SK-N-SH (cell line): ENCODE measurements around the gene NUDT16.

ENCODE experiments used
- MEF2A ChIP-seq: IDR thresholded peaks from 2 replicates; pipeline ENCODE4 v1.4.0; 2012; ENCODE audit warnings: low read depth, borderline replicate concordance
- POLR2AphosphoS5 ChIP-seq: IDR thresholded peaks from 2 replicates; pipeline ENCODE4 v1.6.1; 2012; ENCODE audit warnings: low read depth, low read length
- TF ChIP-seq, protein P1 (sequence below): IDR thresholded peaks from 2 replicates; pipeline ENCODE4 v1.4.0; 2012; ENCODE audit warnings: low read depth, borderline replicate concordance
- TF ChIP-seq, protein P2 (sequence below): fragments of 200-600 bp; sonication (generic); IDR thresholded peaks from 2 replicates; pipeline ENCODE4 v1.6.1; 2017; ENCODE audit warnings: antibody characterized with exemption, mild to moderate bottlenecking, moderate library complexity
- TF ChIP-seq, protein P3 (sequence below): IDR thresholded peaks from 2 replicates; pipeline ENCODE4 v1.4.0; 2012; ENCODE audit warnings: low read depth

DNA sequence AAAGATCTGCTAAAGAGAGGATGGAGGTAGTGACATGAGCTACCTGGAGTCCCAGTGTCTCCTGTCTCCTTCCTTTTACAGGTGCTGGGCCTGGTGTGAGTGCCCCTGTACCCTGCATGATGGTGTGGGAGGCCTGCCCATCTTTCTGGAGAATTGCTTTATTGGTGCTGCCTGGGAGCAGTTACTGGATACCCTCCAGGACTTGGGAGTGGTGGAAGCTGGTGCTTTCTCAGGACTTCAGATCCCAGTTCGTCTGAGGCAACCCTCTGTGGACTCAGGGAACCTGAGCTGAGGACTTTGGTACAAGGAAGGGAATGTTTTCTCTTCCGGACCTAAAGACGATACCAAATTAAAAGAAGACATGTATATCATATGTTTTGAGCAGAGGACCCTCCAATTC lies 18.3 kb upstream of the NUDT16 start:
- TF ChIP-seq POLR2AphosphoS5, result no peak
- TF ChIP-seq, protein P1, sequence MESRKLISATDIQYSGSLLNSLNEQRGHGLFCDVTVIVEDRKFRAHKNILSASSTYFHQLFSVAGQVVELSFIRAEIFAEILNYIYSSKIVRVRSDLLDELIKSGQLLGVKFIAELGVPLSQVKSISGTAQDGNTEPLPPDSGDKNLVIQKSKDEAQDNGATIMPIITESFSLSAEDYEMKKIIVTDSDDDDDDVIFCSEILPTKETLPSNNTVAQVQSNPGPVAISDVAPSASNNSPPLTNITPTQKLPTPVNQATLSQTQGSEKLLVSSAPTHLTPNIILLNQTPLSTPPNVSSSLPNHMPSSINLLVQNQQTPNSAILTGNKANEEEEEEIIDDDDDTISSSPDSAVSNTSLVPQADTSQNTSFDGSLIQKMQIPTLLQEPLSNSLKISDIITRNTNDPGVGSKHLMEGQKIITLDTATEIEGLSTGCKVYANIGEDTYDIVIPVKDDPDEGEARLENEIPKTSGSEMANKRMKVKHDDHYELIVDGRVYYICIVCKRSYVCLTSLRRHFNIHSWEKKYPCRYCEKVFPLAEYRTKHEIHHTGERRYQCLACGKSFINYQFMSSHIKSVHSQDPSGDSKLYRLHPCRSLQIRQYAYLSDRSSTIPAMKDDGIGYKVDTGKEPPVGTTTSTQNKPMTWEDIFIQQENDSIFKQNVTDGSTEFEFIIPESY, result no peak
- TF ChIP-seq MEF2A, result no peak
- TF ChIP-seq, protein P2, sequence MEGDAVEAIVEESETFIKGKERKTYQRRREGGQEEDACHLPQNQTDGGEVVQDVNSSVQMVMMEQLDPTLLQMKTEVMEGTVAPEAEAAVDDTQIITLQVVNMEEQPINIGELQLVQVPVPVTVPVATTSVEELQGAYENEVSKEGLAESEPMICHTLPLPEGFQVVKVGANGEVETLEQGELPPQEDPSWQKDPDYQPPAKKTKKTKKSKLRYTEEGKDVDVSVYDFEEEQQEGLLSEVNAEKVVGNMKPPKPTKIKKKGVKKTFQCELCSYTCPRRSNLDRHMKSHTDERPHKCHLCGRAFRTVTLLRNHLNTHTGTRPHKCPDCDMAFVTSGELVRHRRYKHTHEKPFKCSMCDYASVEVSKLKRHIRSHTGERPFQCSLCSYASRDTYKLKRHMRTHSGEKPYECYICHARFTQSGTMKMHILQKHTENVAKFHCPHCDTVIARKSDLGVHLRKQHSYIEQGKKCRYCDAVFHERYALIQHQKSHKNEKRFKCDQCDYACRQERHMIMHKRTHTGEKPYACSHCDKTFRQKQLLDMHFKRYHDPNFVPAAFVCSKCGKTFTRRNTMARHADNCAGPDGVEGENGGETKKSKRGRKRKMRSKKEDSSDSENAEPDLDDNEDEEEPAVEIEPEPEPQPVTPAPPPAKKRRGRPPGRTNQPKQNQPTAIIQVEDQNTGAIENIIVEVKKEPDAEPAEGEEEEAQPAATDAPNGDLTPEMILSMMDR, result no peak
- TF ChIP-seq, protein P3, sequence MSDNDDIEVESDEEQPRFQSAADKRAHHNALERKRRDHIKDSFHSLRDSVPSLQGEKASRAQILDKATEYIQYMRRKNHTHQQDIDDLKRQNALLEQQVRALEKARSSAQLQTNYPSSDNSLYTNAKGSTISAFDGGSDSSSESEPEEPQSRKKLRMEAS, result no peak
